GM19452 (cell line): Measurements from ENCODE around the gene AMN.
A peak's percentile ranks its signal among the peaks of the same experiment; 100 is the strongest.

Source experiments
- ATAC-seq: cut with Tn5 transposase; IDR thresholded peaks from one replicate; pipeline ENCODE4 v1.9.1; 2021; ENCODE audit not compliant: unreplicated experiment

Gene AMN

GRCh38 chr14:102927346-102927877 lies 4.9 kb downstream of the AMN start:
- ATAC-seq = no peak

- ATAC-seq = peak; percentile 14
Measured at GRCh38 chr14:102927878-102928411, 5.5 kb downstream of the AMN start.

- peak; percentile 49 for ATAC-seq
Measured at GRCh38 chr14:102928412-102929240, 6.2 kb downstream of the AMN start.

- ATAC-seq = no peak
Measured at GRCh38 chr14:102929241-102930137, 7.0 kb downstream of the AMN start.

DNA sequence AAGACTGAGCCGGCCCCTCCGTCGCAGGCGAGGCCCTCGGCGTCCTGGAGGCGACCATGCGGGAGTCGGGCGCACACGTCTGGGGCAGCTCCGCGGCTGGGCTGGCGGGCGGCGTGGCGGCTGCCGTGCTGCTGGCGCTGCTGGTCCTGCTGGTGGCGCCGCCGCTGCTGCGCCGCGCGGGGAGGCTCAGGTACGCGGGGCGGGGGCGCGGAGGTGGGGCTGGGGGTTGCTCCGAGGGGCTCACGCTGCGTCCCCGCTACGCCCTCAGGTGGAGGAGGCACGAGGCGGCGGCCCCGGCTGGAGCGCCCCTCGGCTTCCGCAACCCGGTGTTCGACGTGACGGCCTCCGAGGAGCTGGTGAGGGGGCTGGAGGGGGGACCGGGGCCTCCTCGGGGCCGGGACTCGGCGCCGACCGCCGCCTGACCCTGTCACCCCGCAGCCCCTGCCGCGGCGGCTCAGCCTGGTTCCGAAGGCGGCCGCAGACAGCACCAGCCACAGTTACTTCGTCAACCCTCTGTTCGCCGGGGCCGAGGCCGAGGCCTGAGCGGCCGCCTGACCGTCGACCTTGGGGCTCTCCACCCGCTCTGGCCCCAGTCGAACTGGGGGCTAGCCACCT lies 7.8 kb downstream of the AMN start:
- ATAC-seq = no peak

- ATAC-seq = no peak
Measured at GRCh38 chr14:102930753-102931579, 8.5 kb downstream of the AMN start.

- ATAC-seq = no peak
Measured at GRCh38 chr14:102931580-102932285, 9.3 kb downstream of the AMN start.

- ATAC-seq = no peak
Measured at GRCh38 chr14:102932484-102933248, 10.2 kb downstream of the AMN start.

DNA sequence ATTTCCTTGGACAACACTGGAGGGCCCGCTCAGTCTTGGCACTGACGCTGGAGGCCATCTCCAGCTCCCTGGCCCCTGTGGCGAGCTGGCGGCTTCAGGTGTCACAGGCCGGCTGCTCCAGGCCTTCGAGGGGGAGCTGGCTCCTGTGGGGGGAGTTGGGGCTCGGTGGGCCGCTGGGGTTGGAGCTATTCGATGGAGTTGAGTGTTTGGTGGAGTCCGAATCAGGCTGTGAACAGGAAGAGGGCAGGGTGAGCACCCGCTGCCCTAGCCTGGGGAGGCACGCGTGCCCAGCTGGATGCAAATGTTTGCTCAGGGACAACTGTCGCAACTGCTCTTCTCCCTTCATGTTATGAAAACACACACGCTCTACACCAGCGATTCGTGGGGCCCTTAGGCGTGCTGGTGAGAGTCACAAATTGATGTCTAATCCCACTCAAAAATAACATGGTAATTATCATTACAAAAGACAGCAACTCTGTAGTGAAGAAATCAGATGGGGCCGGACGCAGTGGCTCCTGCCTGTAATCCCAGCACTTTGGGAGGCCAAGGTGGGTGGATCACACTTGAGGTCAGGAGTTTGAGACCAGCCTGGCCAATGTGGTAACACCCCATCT lies 11.3 kb downstream of the AMN start:
- no peak for ATAC-seq

DNA sequence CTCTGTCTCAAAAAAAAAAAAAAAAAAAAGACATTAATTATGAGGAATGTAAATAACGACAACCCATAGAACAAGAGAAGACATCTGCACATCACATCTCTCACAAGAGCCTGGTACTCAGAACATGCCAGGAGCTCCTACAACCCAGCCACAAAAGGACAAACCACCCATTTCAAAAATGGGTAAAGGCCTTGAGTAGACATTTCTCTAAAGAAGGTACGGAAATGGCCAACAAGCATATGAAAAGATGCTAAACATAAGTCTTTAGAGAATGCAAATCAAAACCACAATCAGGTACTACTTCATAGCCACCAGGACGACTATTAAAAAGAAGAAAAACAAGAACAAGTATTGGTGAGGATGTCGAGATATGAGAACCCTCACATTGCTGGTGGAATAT lies 13.3 kb downstream of the AMN start:
- ATAC-seq = no peak

DNA sequence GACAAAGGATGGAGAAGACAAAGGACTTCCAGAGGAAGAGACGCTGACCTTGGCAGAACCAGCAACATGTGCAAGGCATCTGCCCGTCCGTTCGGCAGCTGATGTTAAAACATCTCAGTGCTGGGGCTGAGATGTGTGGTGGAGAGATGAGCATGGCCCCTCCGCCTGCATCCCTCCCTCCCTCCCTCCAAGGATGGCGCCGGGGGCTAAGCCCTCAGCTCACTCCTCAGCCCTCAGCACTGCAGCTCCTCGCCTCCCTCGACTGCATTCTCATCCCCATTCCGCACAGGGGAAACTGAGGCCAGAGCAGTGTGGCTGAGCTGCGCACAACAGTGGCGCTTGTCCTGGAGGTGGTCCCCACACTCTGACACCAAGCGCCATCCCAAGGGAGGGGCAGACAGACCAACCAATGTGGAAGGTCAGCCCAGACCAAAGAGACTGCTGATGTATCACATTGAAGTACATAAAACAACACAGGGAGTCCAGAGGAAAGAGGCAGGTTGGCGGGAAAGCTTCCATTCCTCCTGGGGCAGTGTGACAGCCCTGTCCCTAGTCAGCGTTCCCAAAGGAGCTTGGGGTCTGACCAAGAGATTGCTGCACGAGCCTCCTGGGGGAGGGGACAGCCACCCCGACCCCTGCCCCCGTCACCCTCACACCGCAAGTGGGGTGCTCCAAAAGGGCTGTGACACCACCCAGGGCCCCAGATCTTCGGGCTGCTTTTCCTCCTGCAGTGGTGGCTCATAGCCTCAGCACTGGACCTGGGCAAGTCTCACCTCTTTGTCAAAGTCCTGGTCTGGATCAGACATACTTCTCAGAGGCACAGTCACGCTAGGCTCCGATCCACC lies 15.1 kb downstream of the AMN start:
- ATAC-seq = no peak

- no peak for ATAC-seq
Measured at GRCh38 chr14:102938191-102938590, 15.7 kb downstream of the AMN start.

DNA sequence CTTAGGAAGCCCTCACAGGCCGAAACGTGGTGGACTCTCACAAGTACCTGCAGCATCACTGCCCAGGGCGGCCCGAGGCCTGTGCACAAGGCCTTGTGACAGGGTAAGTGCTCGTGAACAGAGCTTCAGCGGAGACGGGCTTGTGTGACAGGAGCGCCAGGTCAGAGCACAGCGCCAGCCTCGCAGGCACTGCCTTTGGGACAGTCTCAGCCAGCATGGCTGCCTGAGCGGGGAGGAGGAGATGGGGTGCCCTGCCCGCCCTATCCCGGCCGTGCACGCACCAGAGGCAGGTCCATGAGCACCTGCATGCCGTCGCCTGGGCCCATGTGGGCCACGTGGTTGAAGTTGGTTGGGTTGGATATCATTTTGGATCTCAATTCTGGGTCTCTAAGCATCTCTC lies 16.9 kb downstream of the AMN start:
- ATAC-seq = no peak

DNA sequence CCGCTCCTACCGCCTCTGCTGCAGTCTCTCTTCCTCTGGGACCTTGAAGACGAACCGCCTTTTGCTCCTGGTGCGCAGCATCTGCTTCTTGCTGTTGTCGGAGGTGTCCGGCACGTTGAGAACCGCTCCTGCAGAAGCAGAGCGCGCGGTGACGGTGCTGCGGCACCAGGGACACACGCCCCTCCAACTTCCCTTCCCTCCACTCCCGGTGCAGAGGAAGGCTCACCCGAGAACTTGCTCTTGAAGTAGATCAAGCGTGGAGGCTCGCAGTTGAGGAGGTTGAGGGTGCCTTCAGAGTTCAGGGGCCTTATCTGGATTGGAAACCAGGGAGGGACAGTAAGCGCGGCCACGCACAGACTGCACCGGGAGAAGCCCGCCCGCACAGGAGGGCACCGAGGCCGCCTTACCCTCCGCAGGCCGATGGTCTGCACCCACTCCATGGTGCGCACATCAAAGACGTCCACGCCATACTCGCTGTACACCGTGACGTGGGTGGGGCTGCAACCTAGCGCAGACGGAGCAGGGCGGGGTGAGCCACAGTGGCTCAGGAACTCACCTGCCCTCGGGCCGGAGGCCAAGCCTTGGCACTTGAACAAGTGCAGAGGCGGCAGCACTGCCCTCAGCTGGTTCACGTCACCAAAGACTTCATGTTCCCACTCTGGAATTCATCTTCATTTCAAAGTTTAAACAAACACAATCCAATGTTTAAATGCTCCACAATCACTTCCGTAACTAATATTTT lies 17.5 kb downstream of the AMN start:
- ATAC-seq = no peak

DNA sequence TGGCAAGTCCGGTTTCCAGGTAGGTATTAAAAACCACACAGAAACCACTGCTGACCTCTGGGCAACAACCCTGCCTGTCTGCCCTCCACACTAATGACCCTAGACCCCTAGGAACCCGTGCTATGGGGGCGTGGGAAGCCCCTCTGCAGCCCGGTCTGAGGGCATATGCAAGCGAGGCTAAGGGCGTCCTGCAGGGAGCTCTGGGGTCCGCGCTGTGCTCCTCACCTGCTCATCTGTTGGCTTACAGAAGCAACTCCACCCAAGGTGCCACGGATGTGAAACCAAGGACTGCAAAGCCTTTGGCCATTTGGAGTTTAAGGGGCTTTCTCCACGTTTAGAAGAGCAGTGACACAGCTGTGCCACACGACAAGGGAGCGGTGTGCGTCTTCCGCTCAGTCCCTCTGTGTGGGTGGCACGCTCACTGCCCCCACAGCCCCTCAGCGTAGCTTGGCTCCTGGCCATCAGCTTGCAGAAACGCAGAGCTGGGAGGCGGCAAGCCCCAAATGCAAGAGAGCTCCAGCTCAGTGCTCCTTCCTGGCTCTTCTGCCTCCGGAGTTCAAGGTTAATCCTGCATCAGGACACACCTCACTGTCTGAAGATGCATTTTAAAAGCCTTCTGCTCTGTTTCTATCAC lies 18.4 kb downstream of the AMN start:
- no peak for ATAC-seq

DNA sequence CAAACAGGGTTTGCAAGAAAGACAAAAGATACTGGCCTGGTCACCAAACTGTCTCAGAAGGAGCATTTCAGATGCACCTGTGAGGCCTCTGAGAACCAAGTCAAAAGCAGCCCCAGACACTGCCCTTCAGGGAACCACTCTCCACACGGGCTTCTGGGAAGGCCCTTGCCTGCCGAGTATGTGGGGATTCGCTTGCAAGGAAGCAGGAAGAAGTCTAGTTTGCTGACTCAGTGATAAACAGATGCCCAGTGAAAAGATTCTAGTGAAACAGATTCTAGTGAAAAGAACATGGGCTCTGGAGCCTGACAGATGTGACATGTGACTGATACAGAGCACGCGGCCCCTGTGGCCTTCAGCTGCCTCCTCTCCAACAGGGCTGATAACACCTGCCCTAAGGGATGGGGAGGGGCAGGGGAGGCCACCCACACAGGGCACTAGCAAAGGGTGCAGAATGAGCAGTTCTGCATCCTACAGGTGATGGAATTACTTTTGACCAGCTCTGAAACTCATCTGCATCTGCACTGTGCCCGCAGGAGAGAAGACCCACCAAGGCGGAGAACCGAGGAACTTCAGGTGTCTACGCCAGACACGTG lies 19.1 kb downstream of the AMN start:
- no peak for ATAC-seq
